PC-3 (cell line): ENCODE data around the gene DAND5.

Source experiments
- EZH2 ChIP-seq: fragments of 300-600 bp; sonication (generic); IDR thresholded peaks from one replicate; pipeline ENCODE4 v1.6.1; 2017; ENCODE audit warnings: antibody characterized with exemption, mild to moderate bottlenecking, low read length; ENCODE audit not compliant: unreplicated experiment
- EZH2phosphoT487 ChIP-seq: fragments of 300-600 bp; sonication (generic); IDR thresholded peaks from 2 replicates; pipeline ENCODE4 v1.6.1; 2018; ENCODE audit warnings: mild to moderate bottlenecking, antibody characterized with exemption, low read length, borderline replicate concordance
- TF ChIP-seq, protein P1 (sequence below): fragments of 300-600 bp; sonication (generic); conservative IDR thresholded peaks from 2 replicates; pipeline ENCODE4 v1.5.1; 2017; ENCODE audit warnings: antibody characterized with exemption, low read depth, mild to moderate bottlenecking, low read length

DNA sequence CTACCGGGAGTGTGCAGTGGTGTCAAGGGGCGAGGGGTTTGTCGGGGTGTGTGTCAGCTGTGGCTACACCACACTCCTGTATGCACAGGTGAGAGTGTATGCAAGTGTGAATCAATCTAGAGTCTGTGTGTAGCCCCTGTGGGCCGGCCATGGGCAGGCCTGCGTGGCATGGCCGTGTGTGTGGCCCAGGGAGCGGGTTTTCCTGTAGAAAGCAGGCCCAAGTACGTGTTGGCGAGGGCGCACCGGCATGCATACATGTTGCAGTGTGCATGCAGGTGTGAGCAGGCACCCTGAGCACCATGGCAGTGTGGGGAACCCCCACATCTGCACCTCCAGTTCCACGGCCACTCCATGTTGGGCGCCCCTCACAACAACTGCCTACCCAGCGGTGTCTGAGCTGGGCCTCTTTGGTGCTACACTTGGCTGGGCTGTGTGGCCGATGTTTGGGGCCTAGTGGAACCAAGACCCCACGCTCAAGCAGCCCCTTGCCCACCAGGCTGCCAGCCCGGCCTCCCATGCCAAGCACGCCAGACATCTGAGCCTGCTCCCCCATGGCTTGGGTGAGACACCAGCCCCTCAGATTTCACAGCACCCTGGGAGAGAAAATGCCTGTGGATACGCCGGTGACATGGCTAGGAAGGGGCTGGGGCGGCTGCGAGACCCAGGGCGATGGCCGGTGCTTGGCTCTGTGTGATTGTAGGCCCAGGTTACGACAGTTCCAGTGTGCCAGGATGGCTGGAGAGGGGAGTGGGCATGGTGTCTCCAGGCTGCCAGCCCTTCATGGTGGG lies 28.0 kb downstream of the DAND5 start:
- TF ChIP-seq EZH2 (no peak), EZH2phosphoT487 (no peak)
- TF ChIP-seq, protein P1, sequence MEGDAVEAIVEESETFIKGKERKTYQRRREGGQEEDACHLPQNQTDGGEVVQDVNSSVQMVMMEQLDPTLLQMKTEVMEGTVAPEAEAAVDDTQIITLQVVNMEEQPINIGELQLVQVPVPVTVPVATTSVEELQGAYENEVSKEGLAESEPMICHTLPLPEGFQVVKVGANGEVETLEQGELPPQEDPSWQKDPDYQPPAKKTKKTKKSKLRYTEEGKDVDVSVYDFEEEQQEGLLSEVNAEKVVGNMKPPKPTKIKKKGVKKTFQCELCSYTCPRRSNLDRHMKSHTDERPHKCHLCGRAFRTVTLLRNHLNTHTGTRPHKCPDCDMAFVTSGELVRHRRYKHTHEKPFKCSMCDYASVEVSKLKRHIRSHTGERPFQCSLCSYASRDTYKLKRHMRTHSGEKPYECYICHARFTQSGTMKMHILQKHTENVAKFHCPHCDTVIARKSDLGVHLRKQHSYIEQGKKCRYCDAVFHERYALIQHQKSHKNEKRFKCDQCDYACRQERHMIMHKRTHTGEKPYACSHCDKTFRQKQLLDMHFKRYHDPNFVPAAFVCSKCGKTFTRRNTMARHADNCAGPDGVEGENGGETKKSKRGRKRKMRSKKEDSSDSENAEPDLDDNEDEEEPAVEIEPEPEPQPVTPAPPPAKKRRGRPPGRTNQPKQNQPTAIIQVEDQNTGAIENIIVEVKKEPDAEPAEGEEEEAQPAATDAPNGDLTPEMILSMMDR, result no peak
